H9 (cell line): ENCODE results near the gene TM9SF3. TPM values are rescaled to one million over a fixed set of nuclear protein-coding genes. Genes with fewer than 3 reads are reported as not detected.

Experiments used
- DNase-seq: peaks from one replicate; pipeline ENCODE4 v3.0.0-alpha.2; 2017
- H2AFZ ChIP-seq: one replicate; pipeline ENCODE4 v1.6.1; 2013; ENCODE audit warnings: mild to moderate bottlenecking, low read length, control low read depth, moderate library complexity
- H2AK5ac ChIP-seq: 2 replicates; pipeline ENCODE4 v1.6.1; 2013; ENCODE audit warnings: low read length, control low read depth, mixed read lengths; ENCODE audit not compliant: insufficient read length
- H2BK120ac ChIP-seq: one replicate; pipeline ENCODE4 v1.6.1; 2013; ENCODE audit warnings: low read depth, mild to moderate bottlenecking, low read length, control low read depth, inconsistent platforms; ENCODE audit not compliant: poor library complexity, severe bottlenecking
- H2BK12ac ChIP-seq: 2 replicates; pipeline ENCODE4 v1.6.1; 2013; ENCODE audit warnings: low read length, control low read depth, mixed read lengths, low read depth; ENCODE audit not compliant: insufficient read length
- H2BK15ac ChIP-seq: 2 replicates; pipeline ENCODE4 v1.6.1; 2013; ENCODE audit warnings: low read depth, low read length, control low read depth
- H2BK20ac ChIP-seq: one replicate; pipeline ENCODE4 v1.6.1; 2013; ENCODE audit warnings: low read depth, mild to moderate bottlenecking, low read length, control low read depth, inconsistent platforms; ENCODE audit not compliant: poor library complexity, severe bottlenecking
- H2BK5ac ChIP-seq: 2 replicates; pipeline ENCODE4 v1.6.1; 2013; ENCODE audit warnings: low read length, control low read depth, mixed read lengths; ENCODE audit not compliant: insufficient read length
- H3K14ac ChIP-seq: 2 replicates; pipeline ENCODE4 v1.6.1; 2013; ENCODE audit warnings: low read length, control low read depth; ENCODE audit not compliant: insufficient read depth
- H3K18ac ChIP-seq: 2 replicates; pipeline ENCODE4 v1.6.1; 2013; ENCODE audit warnings: low read depth, mild to moderate bottlenecking, mixed read lengths, low read length, control low read depth; ENCODE audit not compliant: insufficient read length
- H3K23ac ChIP-seq: 2 replicates; pipeline ENCODE4 v1.6.1; 2013; ENCODE audit warnings: low read length, control low read depth, mixed read lengths, low read depth; ENCODE audit not compliant: insufficient read length
- H3K23me2 ChIP-seq: 2 replicates; pipeline ENCODE4 v1.6.1; 2013; ENCODE audit warnings: low read depth, mild to moderate bottlenecking, mixed read lengths, low read length, control low read depth; ENCODE audit not compliant: insufficient read length, poor library complexity, severe bottlenecking
- H3K27ac ChIP-seq: 2 replicates; pipeline ENCODE4 v1.5.1; 2013; ENCODE audit warnings: low read length, control low read depth, mixed read lengths, low read depth; ENCODE audit not compliant: insufficient read length
- H3K27me3 ChIP-seq: 2 replicates; pipeline ENCODE4 v1.6.1; 2013; ENCODE audit warnings: low read length, control low read depth, inconsistent platforms; ENCODE audit not compliant: insufficient read depth
- H3K4ac ChIP-seq: 2 replicates; pipeline ENCODE4 v1.6.1; 2013; ENCODE audit warnings: low read depth, mild to moderate bottlenecking, control low read depth, inconsistent platforms, low read length, moderate library complexity
- H3K4me1 ChIP-seq: 2 replicates; pipeline ENCODE4 v1.6.1; 2013; ENCODE audit warnings: low read length, control low read depth, inconsistent platforms; ENCODE audit not compliant: insufficient read depth
- H3K4me2 ChIP-seq: 2 replicates; pipeline ENCODE4 v1.6.1; 2013; ENCODE audit warnings: low read length, control low read depth, mixed read lengths; ENCODE audit not compliant: insufficient read length, insufficient read depth
- H3K56ac ChIP-seq: 2 replicates; pipeline ENCODE4 v1.6.1; 2013; ENCODE audit warnings: low read depth, mild to moderate bottlenecking, mixed read lengths, low read length, control low read depth; ENCODE audit not compliant: insufficient read length
- H3K79me1 ChIP-seq: 2 replicates; pipeline ENCODE4 v1.6.1; 2013; ENCODE audit warnings: low read depth, mild to moderate bottlenecking, moderate library complexity, low read length, control low read depth, inconsistent platforms; ENCODE audit not compliant: insufficient read depth, poor library complexity, severe bottlenecking
- H3K79me2 ChIP-seq: 2 replicates; pipeline ENCODE4 v1.6.1; 2013; ENCODE audit warnings: low read length, control low read depth, inconsistent platforms; ENCODE audit not compliant: insufficient read depth
- H3K9ac ChIP-seq: 2 replicates; pipeline ENCODE4 v1.6.1; 2013; ENCODE audit warnings: low read length, control low read depth, mixed read lengths; ENCODE audit not compliant: insufficient read length; ENCODE audit errors: extremely low read depth
- H3K9me3 ChIP-seq: one replicate; pipeline ENCODE4 v1.6.1; 2013; ENCODE audit warnings: low read depth, low read length, inconsistent platforms; ENCODE audit not compliant: control insufficient read depth
- H3T11ph ChIP-seq: one replicate; pipeline ENCODE4 v1.6.1; 2013; ENCODE audit warnings: mild to moderate bottlenecking, low read length, control low read depth, inconsistent platforms
- H4K20me1 ChIP-seq: one replicate; pipeline ENCODE4 v1.6.1; 2013; ENCODE audit not compliant: control insufficient read depth, insufficient read length, insufficient read depth
- H4K5ac ChIP-seq: 2 replicates; pipeline ENCODE4 v1.6.1; 2013; ENCODE audit warnings: low read depth, mild to moderate bottlenecking, mixed read lengths, low read length, control low read depth; ENCODE audit not compliant: insufficient read length
- H4K8ac ChIP-seq: replicated peaks from 2 replicates; pipeline ENCODE4 v1.6.1; 2013; ENCODE audit warnings: low read length, control low read depth, mixed read lengths, low read depth; ENCODE audit not compliant: insufficient read length
- H4K91ac ChIP-seq: 2 replicates; pipeline ENCODE4 v1.6.1; 2013; ENCODE audit warnings: low read depth, mild to moderate bottlenecking, moderate library complexity, mixed read lengths, low read length, control low read depth; ENCODE audit not compliant: insufficient read length
- H3K27ac Mint-ChIP-seq, 3 experiments: 2 replicates in 2 of 3; 3 replicates in 1 of 3; pipeline ENCODE4 v1.8.0; 2020 to 2021; ENCODE audit warnings: mixed read lengths in 3 of 3, mild to moderate bottlenecking in 1 of 3, moderate library complexity in 1 of 3
- H3K27me3 Mint-ChIP-seq: 2 replicates; pipeline ENCODE4 v1.8.0; 2021; ENCODE audit warnings: low read depth, mild to moderate bottlenecking, moderate library complexity, mixed read lengths
- H3K36me3 Mint-ChIP-seq, 3 experiments: 2 replicates in 2 of 3; 3 replicates in 1 of 3; pipeline ENCODE4 v1.8.0; 2020 to 2021; ENCODE audit warnings: low read depth in 3 of 3, mixed read lengths in 3 of 3; ENCODE audit not compliant: insufficient read depth in 1 of 3
- H3K4me1 Mint-ChIP-seq, 2 experiments: 2 replicates each; pipeline ENCODE4 v1.8.0; 2020; ENCODE audit warnings: mixed read lengths in 2 of 2
- H3K4me3 Mint-ChIP-seq, 2 experiments: 2 replicates in 1 of 2; 3 replicates in 1 of 2; pipeline ENCODE4 v1.8.0; 2020 to 2021; ENCODE audit warnings: mild to moderate bottlenecking in 2 of 2, mixed read lengths in 2 of 2, moderate library complexity in 1 of 2
- H3K9me3 Mint-ChIP-seq, 2 experiments: 2 replicates in 1 of 2; 3 replicates in 1 of 2; pipeline ENCODE4 v1.8.0; 2020; ENCODE audit warnings: mild to moderate bottlenecking in 2 of 2, mixed read lengths in 2 of 2, moderate library complexity in 1 of 2
- CTCF ChIP-seq: fragments of 200-600 bp; sonication (generic); conservative IDR thresholded peaks from 3 replicates; pipeline ENCODE4 v1.8.0; 2021; ENCODE audit warnings: antibody characterized with exemption, mild to moderate bottlenecking
- whole genome bisulfite sequencing: extraction: QIAGEN DNeasy Blood & Tissue Kit; methylation state at CpG from one replicate; pipeline ENCODE4 v1.1.7; 2013; ENCODE audit warnings: missing lambda C conversion rate, low lambda C conversion rate, mixed read lengths; ENCODE audit not compliant: insufficient read length; ENCODE audit errors: extremely low coverage; 5-methylcytosine and 5-hydroxymethylcytosine counted together
- total RNA-seq: library from RNA; stranded (reverse); gene quantifications from 2 replicates; pipeline ENCODE4 v1.2.1, GENCODE V29; 2021

Gene TM9SF3
- total RNA-seq, 1 experiment from 2014 or later = 120 TPM

GRCh38 chr10:96560966-96561887 lies 25.6 kb downstream of the TM9SF3 start:
- Histone ChIP-seq H3K27me3 (no peaks in the 10 kb centered on the region), H3K79me2 (no peaks in the 10 kb centered on the region; the same call in 1 of the 2 replicates), H4K5ac (no peak overlapping the region), H3K9ac (no peak overlapping the region), H2AK5ac (no peak overlapping the region), H4K20me1 (no peaks in the 10 kb centered on the region), H3K27ac (no peak overlapping the region), H2BK15ac (no peak overlapping the region), H3K18ac (no peak overlapping the region), H4K8ac (no peak overlapping the region), H3K23ac (no peak overlapping the region), H3K4me2 (no peak overlapping the region), H3T11ph (no peak overlapping the region), H4K91ac (no peak overlapping the region), H3K4me1 (no peaks in the 10 kb centered on the region), H3K4ac (no peak overlapping the region), H3K14ac (no peak overlapping the region), H3K56ac (no peak overlapping the region), H2BK120ac (no peak overlapping the region), H3K23me2 (no peaks in the 10 kb centered on the region), H3K79me1 (no peaks in the 10 kb centered on the region), H2BK12ac (no peak overlapping the region), H3K9me3 (no peaks in the 10 kb centered on the region), H2BK5ac (no peak overlapping the region), H2AFZ (no peak overlapping the region), H2BK20ac (no peak overlapping the region)
- no peak overlapping the region for H3K4me3 Mint-ChIP-seq
- no peaks in the 10 kb centered on the region; a peak in 1 of 4 replicates for H3K4me1 Mint-ChIP-seq
- H3K9me3 Mint-ChIP-seq = no peaks in the 10 kb centered on the region
- peaks cover 12 to 49% (median 47%) of the 10 kb centered on the region in 3 experiments; a peak in 6 of 7 replicates for H3K36me3 Mint-ChIP-seq
- H3K27ac Mint-ChIP-seq = no peak overlapping the region
- no peaks in the 10 kb centered on the region for H3K27me3 Mint-ChIP-seq
- DNase-seq = no peak
- WGBS = no CpG with 5 or more reads among the region's 3 CpGs
- TF ChIP-seq CTCF = no peak
